Measurements from ENCODE around the gene GAPVD1.

GRCh38 chr9:125374443-125375309, 113.0 kb downstream of the GAPVD1 start:
- TF ChIP-seq, protein P1, sequence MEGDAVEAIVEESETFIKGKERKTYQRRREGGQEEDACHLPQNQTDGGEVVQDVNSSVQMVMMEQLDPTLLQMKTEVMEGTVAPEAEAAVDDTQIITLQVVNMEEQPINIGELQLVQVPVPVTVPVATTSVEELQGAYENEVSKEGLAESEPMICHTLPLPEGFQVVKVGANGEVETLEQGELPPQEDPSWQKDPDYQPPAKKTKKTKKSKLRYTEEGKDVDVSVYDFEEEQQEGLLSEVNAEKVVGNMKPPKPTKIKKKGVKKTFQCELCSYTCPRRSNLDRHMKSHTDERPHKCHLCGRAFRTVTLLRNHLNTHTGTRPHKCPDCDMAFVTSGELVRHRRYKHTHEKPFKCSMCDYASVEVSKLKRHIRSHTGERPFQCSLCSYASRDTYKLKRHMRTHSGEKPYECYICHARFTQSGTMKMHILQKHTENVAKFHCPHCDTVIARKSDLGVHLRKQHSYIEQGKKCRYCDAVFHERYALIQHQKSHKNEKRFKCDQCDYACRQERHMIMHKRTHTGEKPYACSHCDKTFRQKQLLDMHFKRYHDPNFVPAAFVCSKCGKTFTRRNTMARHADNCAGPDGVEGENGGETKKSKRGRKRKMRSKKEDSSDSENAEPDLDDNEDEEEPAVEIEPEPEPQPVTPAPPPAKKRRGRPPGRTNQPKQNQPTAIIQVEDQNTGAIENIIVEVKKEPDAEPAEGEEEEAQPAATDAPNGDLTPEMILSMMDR (IDR thresholded peaks at IDR 0.05; ENCODE audit: borderline replicate concordance, extremely low read depth, low read length, poor library complexity, severe bottlenecking), result peak; percentile 83
- no peak for TF ChIP-seq EZH2 (IDR thresholded peaks at IDR 0.05; ENCODE audit: borderline replicate concordance, low read depth, low read length, severe bottlenecking)

All from DND-41 (cell line).